NCI-H1105 (cell line): ENCODE results near the gene KIAA0930.

ENCODE experiments used
- DNase-seq: peaks from one replicate; lab custom pipeline; 2025; lab: John Stamatoyannopoulos, UW

The KIAA0930 gene

DNA sequence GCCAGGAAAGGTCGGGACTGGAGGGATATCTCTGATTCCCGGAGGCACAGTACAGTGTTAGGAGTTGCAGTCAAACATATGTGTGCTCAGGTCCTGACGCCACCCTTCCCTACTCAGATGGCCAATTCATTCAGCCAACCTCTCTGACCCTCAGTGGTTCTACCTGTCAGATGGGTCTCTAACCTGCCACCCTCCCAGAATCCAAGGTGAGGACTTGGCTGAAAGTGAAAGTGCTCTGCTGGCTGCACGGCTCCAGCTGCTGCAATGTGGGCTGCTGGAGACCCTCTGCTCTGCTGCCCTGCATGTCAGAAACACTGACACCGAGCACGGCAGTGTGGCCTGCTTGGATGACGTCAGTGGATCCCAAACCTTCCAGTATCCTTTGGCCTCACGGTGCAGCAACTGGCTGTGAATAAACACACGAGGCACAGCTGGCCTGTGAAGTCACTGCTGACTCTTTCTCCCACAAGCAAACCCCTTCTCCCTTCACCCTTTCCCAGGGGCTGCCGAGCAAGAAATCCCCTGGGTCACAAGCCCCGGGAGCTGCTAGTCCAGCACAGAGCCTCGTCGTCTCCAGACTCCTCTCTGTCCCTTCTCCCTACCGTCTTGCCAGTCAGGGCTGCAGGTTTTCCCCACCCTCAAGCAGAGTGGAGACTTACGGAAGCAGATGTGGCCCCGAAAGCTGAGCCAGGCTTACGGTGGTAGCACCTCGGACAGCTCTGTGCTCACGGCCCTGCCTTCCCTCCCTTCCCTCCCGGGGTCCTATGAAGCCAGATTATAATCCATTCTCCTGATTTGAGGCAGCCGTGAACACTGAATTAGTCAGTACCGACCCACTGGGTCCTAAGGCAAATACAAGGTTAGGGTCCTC, 24.3 kb downstream of the KIAA0930 start:
- DNase-seq, result no peak

DNA sequence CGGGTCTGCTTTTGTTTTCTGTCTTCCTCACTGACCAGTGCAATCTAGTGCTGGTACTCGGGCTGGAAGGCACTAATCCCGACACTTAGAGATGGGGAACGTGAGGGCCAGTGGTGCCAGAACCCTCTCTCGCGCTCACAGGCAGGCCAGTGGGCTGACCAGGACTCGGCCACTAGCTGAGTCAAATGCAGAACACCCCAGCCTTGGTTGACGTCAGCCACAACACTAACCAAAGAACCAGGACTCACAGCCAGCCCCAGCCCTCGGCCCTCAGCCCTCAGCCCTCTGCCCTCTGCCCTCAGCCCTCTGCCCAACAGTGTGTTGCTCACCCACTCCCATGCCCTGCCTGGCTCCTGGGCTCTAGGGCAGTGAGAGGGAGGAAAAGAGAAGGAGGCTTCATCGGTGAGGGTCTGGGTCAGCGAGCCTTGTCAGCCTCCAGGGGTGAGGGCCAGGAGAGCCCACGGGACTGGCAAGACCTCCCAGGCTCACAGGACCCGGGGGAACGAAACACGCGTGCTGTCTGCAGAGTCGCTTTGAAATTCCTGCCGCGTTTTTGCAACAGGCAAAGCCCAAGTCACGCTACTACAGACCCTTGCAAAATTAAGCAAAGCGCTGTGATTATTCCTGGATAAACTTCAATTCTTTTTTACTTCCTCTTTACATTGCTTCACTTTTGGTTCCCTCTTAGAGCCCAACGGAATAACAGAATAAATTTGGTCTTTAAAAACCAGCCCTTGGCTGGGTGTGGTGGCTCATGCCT, 27.5 kb downstream of the KIAA0930 start:
- no peak for DNase-seq

DNA sequence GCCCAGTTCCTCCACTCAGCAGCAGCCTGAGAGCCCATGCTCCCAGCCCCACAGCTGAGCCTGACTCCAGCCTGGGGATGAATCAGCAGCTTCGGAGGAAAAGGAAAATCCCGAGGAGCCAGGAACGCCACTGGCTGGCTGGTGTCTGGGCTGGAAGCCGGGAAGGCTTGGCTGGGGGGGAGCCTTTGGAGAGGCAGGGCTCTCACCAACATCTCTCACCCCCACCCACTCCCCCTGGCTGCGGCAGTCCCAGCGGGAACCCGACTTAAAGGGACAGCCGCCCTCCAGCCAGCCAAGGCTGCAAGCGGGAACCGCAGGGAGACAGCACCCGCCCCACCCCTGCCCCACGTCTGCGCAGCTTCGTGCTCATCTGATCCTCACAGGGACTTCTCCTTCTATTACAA, 28.4 kb downstream of the KIAA0930 start:
- DNase-seq, result no peak

- no peak for DNase-seq
These were observed 28.8 kb downstream of the KIAA0930 start for GRCh38 chr22:45211848-45212247.

DNA sequence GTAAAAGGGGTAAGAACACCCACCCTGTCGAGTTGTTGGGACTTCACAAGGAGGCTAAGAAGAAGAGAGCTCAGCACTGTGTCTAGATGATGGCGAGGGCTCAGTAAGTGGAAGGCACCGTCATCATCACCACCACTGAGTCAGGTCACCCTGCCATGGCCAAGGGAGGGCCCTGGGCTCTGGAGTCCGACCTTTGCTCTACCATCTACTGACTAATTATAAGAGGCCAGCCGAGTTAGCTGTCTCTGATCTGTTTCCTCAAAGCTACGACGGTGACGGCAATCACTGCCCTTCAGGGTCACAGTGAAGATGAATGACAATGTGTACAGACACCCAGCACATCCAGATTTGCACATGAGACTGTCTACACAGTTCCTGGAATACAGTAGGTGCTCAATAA, 29.3 kb downstream of the KIAA0930 start:
- no peak for DNase-seq

DNA sequence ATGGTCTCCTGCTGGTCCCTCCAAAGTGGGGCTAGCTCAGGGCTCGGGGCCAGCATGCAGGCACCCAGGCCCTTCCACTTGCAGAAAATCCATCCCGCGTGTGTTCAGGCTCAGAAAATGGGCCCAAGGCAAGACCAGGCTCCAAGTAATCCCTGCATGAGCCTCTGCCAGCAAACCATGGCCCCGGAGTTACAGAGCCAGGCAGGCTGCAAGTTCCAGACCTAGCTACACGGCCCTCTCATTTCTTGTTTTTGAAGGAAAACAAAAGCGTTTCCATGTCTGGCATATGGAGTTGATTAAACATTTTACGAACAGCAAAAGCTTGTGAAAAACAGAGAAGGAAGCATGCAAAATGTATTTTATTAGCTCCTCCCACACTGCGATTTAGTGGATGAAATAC, 29.7 kb downstream of the KIAA0930 start:
- no peak for DNase-seq

DNA sequence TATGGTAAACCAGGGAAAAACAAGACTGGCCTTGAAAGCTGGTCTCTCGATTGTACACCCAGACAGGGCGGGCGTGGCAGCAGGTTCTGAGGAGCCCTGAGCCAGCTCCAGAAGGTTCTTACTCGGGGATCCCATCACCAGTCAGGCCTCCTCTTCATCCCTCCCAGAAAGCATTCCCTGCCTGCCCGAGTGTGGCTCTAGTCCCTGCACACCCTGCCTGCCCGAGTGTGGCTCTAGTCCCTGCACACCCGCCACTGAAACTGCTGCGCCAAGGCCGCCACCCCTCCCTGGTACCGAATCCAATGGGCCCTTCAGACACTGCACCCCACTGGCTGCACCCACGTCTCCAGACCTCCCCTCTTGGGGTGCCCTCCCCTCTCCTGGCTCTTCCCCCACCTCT, 30.1 kb downstream of the KIAA0930 start:
- DNase-seq, result no peak

DNA sequence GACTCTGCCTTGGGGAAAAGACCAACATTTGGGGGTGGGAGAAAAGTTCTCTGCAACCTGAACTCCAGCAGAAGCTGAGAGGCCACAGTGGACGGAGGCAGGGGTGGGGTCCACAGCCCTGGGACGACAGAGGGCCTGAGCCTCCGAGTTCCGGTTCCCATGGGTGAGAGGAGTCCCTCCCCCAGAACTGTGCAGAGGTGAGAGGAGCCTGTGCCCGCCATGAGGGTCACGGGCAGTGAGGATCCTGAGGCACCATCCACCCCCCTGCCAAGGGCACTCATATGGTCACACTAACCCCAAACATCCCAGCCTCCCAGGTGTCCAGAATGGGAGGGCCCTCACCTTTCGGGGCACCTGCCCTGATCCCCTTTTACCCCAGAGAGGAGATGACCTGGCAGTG, 30.5 kb downstream of the KIAA0930 start:
- no peak for DNase-seq

DNA sequence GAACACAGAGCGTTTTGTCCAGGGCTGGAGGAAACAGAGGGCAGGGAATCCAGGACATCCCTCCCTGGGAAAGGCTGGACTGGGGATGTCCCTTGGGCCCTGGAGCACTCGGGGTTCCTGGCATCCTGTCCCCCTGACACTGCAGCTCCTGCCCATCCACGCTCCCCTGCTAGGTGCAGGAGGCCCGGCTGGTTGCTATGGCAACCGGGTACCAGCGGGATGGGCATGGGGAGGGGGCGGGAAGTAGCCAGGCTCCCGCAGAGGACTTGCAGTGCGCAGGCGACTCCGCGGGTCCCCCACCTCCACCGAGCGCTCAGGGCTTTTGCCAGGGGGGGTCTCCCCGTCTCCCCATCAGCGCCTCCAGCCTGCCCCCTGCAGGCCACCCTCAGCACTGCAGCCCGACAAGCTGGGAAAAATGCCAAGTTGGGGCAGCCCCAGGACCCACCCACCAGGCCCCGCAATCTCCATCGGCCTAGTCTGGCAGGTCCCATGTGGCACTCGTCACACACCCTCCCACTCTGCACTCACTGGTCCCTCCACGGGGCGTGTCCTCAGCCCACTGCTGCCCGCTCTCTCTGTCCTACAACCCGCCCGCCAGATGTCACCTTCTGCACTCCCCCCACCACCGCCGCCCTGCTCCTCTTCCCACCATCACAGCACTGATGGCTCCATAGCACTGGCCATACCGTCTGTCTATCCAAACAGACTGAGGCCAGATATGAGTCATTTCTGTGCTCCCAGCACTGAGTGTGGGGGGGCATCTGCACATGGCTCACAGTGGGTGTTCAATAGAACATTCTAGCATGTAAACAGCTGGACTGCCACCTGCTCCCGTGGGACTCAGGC, 31.5 kb downstream of the KIAA0930 start:
- peak; percentile 39 for DNase-seq

DNA sequence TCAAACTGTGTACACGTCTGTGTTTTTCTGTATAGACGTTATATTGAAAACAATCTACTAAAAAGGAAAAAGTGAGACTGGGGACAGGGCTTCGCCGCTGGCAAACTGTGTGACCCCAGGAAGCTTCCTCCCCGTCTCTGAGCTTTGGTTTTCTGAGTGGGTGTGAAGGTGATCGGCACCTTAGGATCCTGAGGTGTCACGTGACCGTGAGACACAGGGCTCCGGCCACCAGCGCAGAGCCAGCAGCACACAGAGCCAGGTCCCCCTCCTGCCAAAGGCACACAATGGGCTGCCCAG, 32.0 kb downstream of the KIAA0930 start:
- DNase-seq, result no peak

DNA sequence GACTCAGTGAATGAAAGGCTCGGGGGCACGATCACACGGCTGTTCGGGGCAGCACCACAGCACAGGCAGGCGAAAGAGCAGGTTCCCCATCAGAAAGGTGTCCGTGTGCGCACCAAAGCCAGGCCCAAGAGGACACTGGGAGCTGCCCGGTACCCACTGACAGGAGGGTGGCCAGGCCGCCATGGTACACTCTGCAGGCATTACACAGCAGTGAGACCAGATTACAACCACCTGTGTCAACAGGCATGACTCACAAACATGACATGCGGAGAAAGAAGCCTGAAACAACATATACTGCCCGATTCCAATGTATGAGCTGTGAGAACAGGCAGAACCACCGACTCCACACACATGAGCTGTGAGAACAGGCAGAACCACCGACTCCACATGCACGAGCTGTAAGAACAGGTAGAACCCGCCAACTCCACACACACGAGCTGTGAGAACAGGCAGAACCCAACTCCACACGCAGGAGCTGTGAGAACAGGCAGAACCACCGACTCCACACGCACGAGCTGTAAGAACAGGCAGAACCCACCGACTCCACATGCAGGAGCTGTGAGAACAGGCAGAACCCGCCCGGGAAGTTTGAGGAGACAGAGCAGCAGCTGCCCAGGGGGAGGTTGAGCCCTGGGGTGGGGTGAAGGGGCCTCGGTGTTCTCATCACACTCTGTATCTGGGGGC, 32.6 kb downstream of the KIAA0930 start:
- no peak for DNase-seq

GRCh38 chr22:45207533-45207932, 33.2 kb downstream of the KIAA0930 start:
- no peak for DNase-seq

DNA sequence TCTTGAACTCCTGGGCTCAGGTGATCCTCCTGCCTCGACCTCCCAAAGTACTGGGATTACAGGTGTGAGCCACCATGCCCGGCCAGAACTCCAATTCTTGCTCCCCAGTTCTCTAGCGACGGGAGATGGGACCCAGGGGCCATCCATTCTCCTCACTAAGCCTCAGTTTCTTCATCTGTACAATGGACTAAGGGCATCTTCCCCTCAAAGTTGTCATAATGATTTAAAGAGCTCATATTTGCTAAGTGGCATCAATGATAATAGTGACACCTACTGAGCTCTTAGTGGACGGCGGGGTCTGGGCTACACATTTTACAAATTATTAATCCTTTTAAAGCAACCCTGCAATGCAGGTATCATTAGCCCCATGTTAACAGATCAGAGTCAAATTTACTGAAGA, 34.5 kb downstream of the KIAA0930 start:
- no peak for DNase-seq

GRCh38 chr22:45205276-45205925, 35.3 kb downstream of the KIAA0930 start:
- no peak for DNase-seq

DNA sequence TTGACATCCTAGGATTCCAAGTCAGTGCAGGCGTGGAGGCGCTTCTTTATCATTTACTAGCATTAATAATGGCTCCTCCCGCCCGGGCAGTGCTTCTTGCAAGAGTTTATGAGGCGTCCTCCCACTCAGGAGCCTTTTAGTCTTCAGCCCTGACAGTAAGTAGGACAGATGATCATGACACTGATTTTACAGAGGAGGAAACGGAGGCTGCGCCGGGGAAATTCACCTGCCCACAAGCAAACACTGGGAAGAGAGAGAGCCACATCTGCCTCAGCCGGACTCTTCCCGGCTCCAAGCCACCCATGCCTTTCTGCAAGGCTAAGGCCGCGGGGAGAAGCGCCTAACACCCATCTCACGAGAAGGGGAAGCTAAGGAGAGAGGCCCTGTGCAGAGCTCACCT, 35.9 kb downstream of the KIAA0930 start:
- DNase-seq, result no peak

DNA sequence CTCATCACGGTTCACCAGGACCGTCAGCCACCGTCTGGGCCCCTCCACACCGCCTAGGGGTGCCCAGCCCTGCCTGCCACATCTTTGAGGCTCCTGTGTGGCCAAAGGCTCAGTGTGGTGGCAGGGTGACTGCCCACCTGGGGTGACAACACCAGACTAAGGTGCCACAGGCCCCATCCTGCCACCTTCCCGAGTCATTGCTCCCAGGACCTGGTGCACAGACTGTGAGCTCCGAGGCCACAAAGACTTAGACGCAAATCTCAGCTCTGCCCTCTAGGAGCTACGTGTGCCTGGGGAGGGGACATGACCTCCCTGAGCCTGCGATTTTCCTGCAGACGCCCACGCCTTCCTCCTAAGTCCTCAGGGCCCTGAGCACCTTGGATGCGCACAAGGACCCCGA, 36.5 kb downstream of the KIAA0930 start:
- DNase-seq, result no peak

DNA sequence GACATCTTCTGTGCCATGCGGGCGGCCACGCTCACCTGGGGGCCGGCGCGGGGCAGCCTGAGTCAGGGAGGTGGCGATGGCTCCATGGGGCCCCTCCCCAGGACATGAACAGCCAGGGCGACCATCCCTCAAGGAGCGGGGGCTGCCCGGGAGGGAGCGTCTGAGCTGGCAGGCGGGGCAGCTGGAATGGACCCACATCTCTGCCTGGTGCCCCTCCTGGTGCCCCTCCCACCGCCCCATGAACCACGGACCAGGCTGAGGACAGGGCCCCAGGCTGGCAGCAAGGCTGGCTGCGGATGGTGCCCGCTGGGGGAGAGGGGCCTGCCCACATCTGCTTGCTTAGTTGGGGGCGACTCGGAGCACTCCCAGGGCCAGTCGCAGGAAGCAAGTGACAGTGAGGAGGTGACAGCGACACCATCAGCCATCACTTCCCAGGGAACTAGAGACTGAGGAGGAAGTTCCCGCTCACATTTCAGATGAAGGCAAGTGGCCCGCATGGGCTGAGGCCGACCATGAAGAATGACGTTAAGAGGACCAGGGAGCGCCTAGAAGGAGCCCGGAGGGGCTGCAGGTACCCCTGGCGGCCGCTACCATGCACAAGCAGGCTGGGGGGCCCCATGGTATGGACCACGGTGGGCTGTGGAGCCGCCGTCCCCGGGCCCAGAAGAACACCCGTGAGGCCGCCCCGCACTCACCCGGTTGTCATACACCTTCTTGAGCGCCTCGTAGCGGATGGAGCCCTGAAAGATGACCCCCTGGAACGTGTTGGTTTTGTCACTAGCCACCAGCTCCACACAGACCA, 37.3 kb downstream of the KIAA0930 start:
- no peak for DNase-seq

- no peak for DNase-seq
These were observed 38.2 kb downstream of the KIAA0930 start for GRCh38 chr22:45202333-45203149.

GRCh38 chr22:45201678-45202332, 38.9 kb downstream of the KIAA0930 start:
- no peak for DNase-seq
